ENCODE results near the gene ABL1. TPM values are rescaled to one million over a fixed set of nuclear protein-coding genes. Genes with fewer than 3 reads are reported as not detected.

ABL1 gene
- total RNA-seq, 1 experiment from 2014 or later, result 83.6 TPM

GRCh38 chr9:130843049-130843908 lies 8.2 kb downstream of the ABL1 start:
- Mint-ChIP-seq H3K4me1 (peaks cover 78 to 79% of the 10 kb centered on the region in 2 experiments), H3K9me3 (no peaks in the 10 kb centered on the region), H3K27ac (peak overlapping the region; percentile 2 to 23 (median 10); a peak in 4 of 7 replicates), H3K27me3 (ENCODE audit: low read depth) (no peaks in the 10 kb centered on the region), H3K4me3 (no peak overlapping the region), H3K36me3 (ENCODE audit: insufficient read depth in 1 of 3, low read depth in 3 of 3) (peaks cover 0 to 4% (median 0%) of the 10 kb centered on the region in 3 experiments; a peak in 3 of 7 replicates)
- peaks cover 7% of the 10 kb centered on the region; the same call in 1 of the 2 replicates for H3K4me1 ChIP-seq (ENCODE audit: insufficient read depth, low read length)
- no peak overlapping the region for H4K91ac ChIP-seq (ENCODE audit: insufficient read length, low read depth, low read length)
- H3T11ph ChIP-seq (ENCODE audit: low read length), result no peak overlapping the region
- H3K18ac ChIP-seq (ENCODE audit: insufficient read length, low read depth, low read length), result no peak overlapping the region
- no peak overlapping the region for H2BK12ac ChIP-seq (ENCODE audit: insufficient read length, low read depth, low read length)
- H3K27me3 ChIP-seq (ENCODE audit: insufficient read depth, low read length), result no peaks in the 10 kb centered on the region
- H4K8ac ChIP-seq (replicated peaks; ENCODE audit: insufficient read length, low read depth, low read length), result no peak overlapping the region
- H2BK15ac ChIP-seq (ENCODE audit: low read depth, low read length), result no peak overlapping the region
- H3K4me2 ChIP-seq (ENCODE audit: insufficient read depth, insufficient read length, low read length), result no peak overlapping the region
- no peak overlapping the region for H3K27ac ChIP-seq (ENCODE audit: insufficient read length, low read depth, low read length)
- H3K23ac ChIP-seq (ENCODE audit: insufficient read length, low read depth, low read length), result no peak overlapping the region
- H3K23me2 ChIP-seq (ENCODE audit: insufficient read length, low read depth, low read length, poor library complexity, severe bottlenecking), result no peaks in the 10 kb centered on the region
- H3K9me3 ChIP-seq (ENCODE audit: control insufficient read depth, low read depth, low read length), result no peaks in the 10 kb centered on the region
- H4K20me1 ChIP-seq (ENCODE audit: control insufficient read depth, insufficient read depth, insufficient read length), result no peaks in the 10 kb centered on the region
- H3K79me1 ChIP-seq (ENCODE audit: insufficient read depth, low read depth, low read length, poor library complexity, severe bottlenecking), result no peaks in the 10 kb centered on the region
- TF ChIP-seq CTCF (conservative IDR thresholded peaks at IDR 0.05), result no peak
- H2BK5ac ChIP-seq (ENCODE audit: insufficient read length, low read length), result no peak overlapping the region
- H3K56ac ChIP-seq (ENCODE audit: insufficient read length, low read depth, low read length), result no peak overlapping the region
- no peak overlapping the region for H2BK20ac ChIP-seq (ENCODE audit: low read depth, low read length, poor library complexity, severe bottlenecking)
- H2AK5ac ChIP-seq (ENCODE audit: insufficient read length, low read length), result no peak overlapping the region
- H3K9ac ChIP-seq (ENCODE audit: extremely low read depth, insufficient read length, low read length), result no peak overlapping the region
- no peak overlapping the region for H3K14ac ChIP-seq (ENCODE audit: insufficient read depth, low read length)
- no peak for DNase-seq
- no peak overlapping the region for H3K4ac ChIP-seq (ENCODE audit: low read depth, low read length)
- H4K5ac ChIP-seq (ENCODE audit: insufficient read length, low read depth, low read length), result no peak overlapping the region
- WGBS (ENCODE audit: extremely low coverage, insufficient read length, low lambda C conversion rate), result no CpG with 5 or more reads among the region's 9 CpGs
- no peak overlapping the region for H2BK120ac ChIP-seq (ENCODE audit: low read depth, low read length, poor library complexity, severe bottlenecking)
- no peak overlapping the region for H2AFZ ChIP-seq (ENCODE audit: low read length)
- peaks cover 21% of the 10 kb centered on the region; the same call in 1 of the 2 replicates for H3K79me2 ChIP-seq (ENCODE audit: insufficient read depth, low read length)
